Measurements from ENCODE around the gene KLHL33. TPM values are rescaled to one million over a fixed set of nuclear protein-coding genes. Genes with fewer than 3 reads are reported as not detected.

Gene KLHL33
- total and polyA plus RNA-seq, 7 donors: 0.23 to 1.4 (median 0.41) TPM

DNA sequence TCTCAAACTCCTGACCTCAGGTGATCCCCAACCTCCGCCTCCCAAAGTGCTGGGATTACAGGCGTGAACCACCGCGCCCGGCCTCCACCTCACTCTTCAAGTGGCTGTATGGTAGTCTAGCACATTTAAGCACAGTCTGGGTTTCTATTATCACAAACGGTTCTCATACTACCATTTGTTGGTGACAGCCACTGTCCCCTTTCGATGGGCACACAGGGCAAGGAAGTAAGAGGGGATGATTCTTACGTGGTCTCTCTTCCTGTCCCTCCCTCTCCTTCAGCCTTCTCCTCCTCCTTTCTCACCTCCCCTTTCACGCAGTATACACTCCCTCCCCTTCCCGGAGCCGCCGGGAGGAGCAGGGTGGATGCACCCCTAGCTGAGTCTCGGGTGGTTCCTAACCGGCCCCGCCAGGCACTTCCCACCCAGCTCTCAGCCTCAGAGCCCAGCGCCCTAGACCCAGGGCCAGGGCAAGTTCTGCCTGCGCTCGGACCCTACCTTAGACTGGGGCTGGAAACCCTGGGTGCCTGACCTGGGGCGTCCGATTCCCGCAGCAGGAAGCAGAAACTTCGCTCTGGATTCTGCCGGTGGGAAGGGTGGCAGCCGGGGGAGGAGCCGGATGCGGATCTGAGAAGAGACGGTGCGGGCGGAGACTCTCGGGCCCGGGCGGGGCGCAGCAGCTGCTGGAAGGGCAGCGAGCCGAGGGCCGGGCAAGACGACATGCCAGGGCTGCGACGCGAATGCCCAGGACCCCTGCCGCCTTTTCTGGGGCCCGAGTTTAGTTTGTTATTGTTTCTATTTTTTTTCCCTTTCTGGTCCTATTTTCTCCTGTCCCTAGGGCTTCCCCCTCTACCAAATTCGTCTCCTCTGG lies 22.9 kb downstream of the KLHL33 start, which contains the start of gene TEP1:
TSS of gene TEP1 (minus strand) at position 626 of the 868 bp plus-strand sequence. CDS start 5,062 bp downstream, outside the sequence.
- Histone ChIP-seq H3K36me3 (peaks cover 0 to 5% (median under 1%) of the 10 kb centered on the region in 4 donors), H3K9me3 (no peaks in the 10 kb centered on the region), H3K27me3 (no peaks in the 10 kb centered on the region), H3K4me3 (peak within 1 kb of the TSS; percentile 64 to 87 (median 77)), H3K27ac (peak within 1 kb of the TSS; percentile 94 to 96 (median 96)), H3K4me1 (peaks cover 0 to 19% (median 13%) of the 10 kb centered on the region in 4 donors)
- WGBS, 2 donors: 0% methylated on average over 43 of the region's 43 CpGs
- TF ChIP-seq POLR2A (IDR thresholded peaks at IDR 0.05) (peak; percentile 50 to 64), POLR2AphosphoS5 (IDR thresholded peaks at IDR 0.05) (peak; percentile 79 to 85 (median 82)), EP300 (IDR thresholded peaks at IDR 0.05) (no peak)
- TF ChIP-seq, protein P1, sequence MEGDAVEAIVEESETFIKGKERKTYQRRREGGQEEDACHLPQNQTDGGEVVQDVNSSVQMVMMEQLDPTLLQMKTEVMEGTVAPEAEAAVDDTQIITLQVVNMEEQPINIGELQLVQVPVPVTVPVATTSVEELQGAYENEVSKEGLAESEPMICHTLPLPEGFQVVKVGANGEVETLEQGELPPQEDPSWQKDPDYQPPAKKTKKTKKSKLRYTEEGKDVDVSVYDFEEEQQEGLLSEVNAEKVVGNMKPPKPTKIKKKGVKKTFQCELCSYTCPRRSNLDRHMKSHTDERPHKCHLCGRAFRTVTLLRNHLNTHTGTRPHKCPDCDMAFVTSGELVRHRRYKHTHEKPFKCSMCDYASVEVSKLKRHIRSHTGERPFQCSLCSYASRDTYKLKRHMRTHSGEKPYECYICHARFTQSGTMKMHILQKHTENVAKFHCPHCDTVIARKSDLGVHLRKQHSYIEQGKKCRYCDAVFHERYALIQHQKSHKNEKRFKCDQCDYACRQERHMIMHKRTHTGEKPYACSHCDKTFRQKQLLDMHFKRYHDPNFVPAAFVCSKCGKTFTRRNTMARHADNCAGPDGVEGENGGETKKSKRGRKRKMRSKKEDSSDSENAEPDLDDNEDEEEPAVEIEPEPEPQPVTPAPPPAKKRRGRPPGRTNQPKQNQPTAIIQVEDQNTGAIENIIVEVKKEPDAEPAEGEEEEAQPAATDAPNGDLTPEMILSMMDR (IDR thresholded peaks at IDR 0.05): no peak
- intact Hi-C loops (cut with DNase I): loop anchor here (2.0 kb wide), 4 partner anchors 42 to 272 kb away; partner anchors contain the start of genes APEX1, OSGEP, PARP2 and RNASE4
- DNase-seq: peak; percentile 95

DNA sequence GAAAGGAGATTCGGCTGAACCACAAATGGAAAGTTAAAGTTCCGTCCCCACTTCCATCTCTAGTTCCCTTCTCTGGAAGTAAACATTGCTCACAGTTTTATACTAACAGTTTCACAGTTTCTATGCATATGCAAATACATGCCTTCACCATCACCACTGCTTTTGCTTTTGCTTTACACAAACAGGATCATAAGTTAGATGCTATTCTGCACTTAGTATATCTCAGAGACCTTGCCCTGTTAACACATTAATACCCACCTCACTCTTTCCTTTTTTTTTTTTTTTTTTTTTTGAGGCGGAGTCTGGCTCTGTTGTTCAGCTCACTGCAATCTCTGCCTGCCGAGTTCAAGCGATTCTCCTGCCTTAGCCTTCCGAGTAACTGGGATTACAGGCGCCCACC lies 23.6 kb downstream of the KLHL33 start:
- H3K36me3 ChIP-seq: peaks cover 3 to 12% (median 7%) of the 10 kb centered on the region in 4 donors
- no peaks in the 10 kb centered on the region for H3K27me3 ChIP-seq
- peak overlapping the region; percentile 64 to 87 (median 77) for H3K4me3 ChIP-seq
- H3K27ac ChIP-seq: peak overlapping the region; percentile 94 to 96 (median 96)
- TF ChIP-seq POLR2AphosphoS5 (IDR thresholded peaks at IDR 0.05): no peak
- TF ChIP-seq POLR2A (IDR thresholded peaks at IDR 0.05): no peak
- no peak for TF ChIP-seq EP300 (IDR thresholded peaks at IDR 0.05)
- TF ChIP-seq, protein P1 (IDR thresholded peaks at IDR 0.05): no peak
- H3K4me1 ChIP-seq: peaks cover 0 to 19% (median 13%) of the 10 kb centered on the region in 4 donors
- no peaks in the 10 kb centered on the region for H3K9me3 ChIP-seq
- WGBS, 2 donors: 1 to 2% methylated on average over 7 of the region's 7 CpGs
- intact Hi-C loops (cut with DNase I): loop anchor here (2.0 kb wide), 4 partner anchors 42 to 272 kb away; partner anchors contain the start of genes APEX1, OSGEP, PARP2 and RNASE4
- DNase-seq: no peak

DNA sequence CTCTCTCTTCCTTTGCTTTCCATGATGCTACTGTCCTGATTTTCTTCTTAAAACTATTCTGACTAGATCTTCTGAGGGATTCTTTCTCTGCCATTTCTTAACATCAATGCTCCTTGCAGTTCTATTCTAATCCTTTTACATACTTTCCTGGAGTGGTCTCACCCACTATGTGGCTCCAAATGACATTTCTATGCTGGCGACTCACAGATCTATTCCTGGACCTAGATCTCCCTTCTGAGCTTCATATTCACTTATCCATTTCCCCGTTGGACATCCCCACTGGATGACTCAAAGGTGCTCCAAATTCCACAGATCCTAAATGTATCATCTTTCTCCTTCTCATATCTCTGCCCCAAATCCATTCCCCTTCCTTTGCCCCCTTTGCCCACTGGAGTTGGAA lies 26.7 kb downstream of the KLHL33 start:
- DNase-seq: no peak
- TF ChIP-seq EP300 (IDR thresholded peaks at IDR 0.05) (no peak), POLR2AphosphoS5 (IDR thresholded peaks at IDR 0.05) (no peak)
- TF ChIP-seq, protein P1 (IDR thresholded peaks at IDR 0.05): no peak
- peaks cover 12 to 44% (median 31%) of the 10 kb centered on the region in 4 donors for H3K36me3 ChIP-seq
- WGBS, 2 donors: 89 to 90% methylated on average over 2 of the region's 2 CpGs
- no peak overlapping the region for H3K27ac ChIP-seq
- no peaks in the 10 kb centered on the region for H3K27me3 ChIP-seq
- H3K9me3 ChIP-seq: no peaks in the 10 kb centered on the region
- H3K4me3 ChIP-seq: no peak overlapping the region
- intact Hi-C loops (cut with DNase I): no loop called here
- H3K4me1 ChIP-seq: peaks cover 0 to 19% (median 13%) of the 10 kb centered on the region in 4 donors

DNA sequence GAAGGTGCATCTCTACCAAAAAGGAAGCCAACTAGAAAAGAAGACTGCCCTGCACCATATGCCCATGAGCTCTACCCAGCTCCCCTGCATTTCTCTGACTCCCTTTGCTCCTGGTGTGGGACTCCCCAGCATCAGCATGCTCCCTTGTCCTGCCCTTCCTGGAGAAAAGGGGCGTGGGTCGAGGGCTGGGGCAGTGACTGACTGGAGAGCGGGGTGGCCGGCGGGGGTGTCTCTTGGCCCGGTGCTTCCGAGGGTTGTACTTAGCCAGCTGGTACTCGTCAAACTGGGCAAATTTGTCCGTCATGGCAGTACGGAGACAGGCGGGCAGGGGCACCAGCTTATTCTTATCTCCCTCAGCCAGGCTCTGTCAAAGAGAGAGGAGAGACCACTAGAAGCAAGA lies 32.4 kb downstream of the KLHL33 start:
- WGBS, 2 donors: 94% methylated on average over 11 of the region's 11 CpGs
- H3K4me3 ChIP-seq: no peak overlapping the region
- H3K36me3 ChIP-seq: peaks cover 31 to 100% (median 68%) of the 10 kb centered on the region in 4 donors
- no peak for DNase-seq
- H3K27ac ChIP-seq: no peak overlapping the region
- TF ChIP-seq POLR2A (IDR thresholded peaks at IDR 0.05) (no peak), EP300 (IDR thresholded peaks at IDR 0.05) (no peak), POLR2AphosphoS5 (IDR thresholded peaks at IDR 0.05) (no peak)
- TF ChIP-seq, protein P1 (IDR thresholded peaks at IDR 0.05): no peak
- intact Hi-C loops (cut with DNase I): no loop called here
- H3K4me1 ChIP-seq: no peaks in the 10 kb centered on the region
- H3K9me3 ChIP-seq: no peaks in the 10 kb centered on the region
- H3K27me3 ChIP-seq: no peaks in the 10 kb centered on the region

Data from sigmoid colon (tissue), 7 donors.